K562 (cell line): ENCODE results near the gene IRS2. TPM values are rescaled to one million over a fixed set of nuclear protein-coding genes. Genes with fewer than 3 reads are reported as not detected.
A peak's percentile ranks its signal among the peaks of the same experiment; 100 is the strongest.

Experiments used
- ARID3A ChIP-seq: IDR thresholded peaks from 2 replicates; pipeline ENCODE4 v1.6.1; 2012; ENCODE audit warnings: low read depth, low read length, improper control_type of control experiment, borderline replicate concordance
- BDP1 ChIP-seq: IDR thresholded peaks from 3 replicates; pipeline ENCODE4 v1.6.1; 2011; ENCODE audit not compliant: insufficient read length, insufficient read depth
- BHLHE40 ChIP-seq: IDR thresholded peaks from 2 replicates; pipeline ENCODE4 v1.6.1; 2011; ENCODE audit warnings: low read length, improper control_type of control experiment
- CBX3 ChIP-seq, 2 experiments: IDR thresholded peaks; 1 replicate in 1 of 2; 2 replicates in 1 of 2; pipeline ENCODE4 v1.6.1; 2012; ENCODE audit warnings: inconsistent platforms in 2 of 2, low read length in 2 of 2, borderline replicate concordance in 1 of 2, control low read depth in 1 of 2
- CHAMP1 ChIP-seq: fragments of 450-650 bp; IDR thresholded peaks from 2 replicates; pipeline ENCODE4 v1.6.1; 2016; ENCODE audit warnings: mild to moderate bottlenecking
- DPF2 ChIP-seq: fragments of 450-650 bp; IDR thresholded peaks from 2 replicates; pipeline ENCODE4 v1.6.1; 2016
- ETV5 ChIP-seq: sonication (generic); formaldehyde crosslinking; IDR thresholded peaks from 2 replicates; pipeline ENCODE4 v1.4.0; 2020; ENCODE audit warnings: low read depth, mild to moderate bottlenecking, missing genetic modification reagents
- FOS ChIP-seq: IDR thresholded peaks from 3 replicates; pipeline ENCODE4 v1.6.1; 2011; ENCODE audit not compliant: insufficient read length; ENCODE audit errors: extremely low read depth
- FOXO4 ChIP-seq: fragments of 450-650 bp; formaldehyde crosslinking; IDR thresholded peaks from 2 replicates; pipeline ENCODE4 v1.4.0; 2020; ENCODE audit warnings: mild to moderate bottlenecking, moderate library complexity
- HDAC1 ChIP-seq, 2 experiments: fragments of 450-650 bp; IDR thresholded peaks; 2 replicates each; pipeline ENCODE4 v1.6.1; 2016 to 2017; ENCODE audit warnings: inconsistent platforms in 1 of 2, mild to moderate bottlenecking in 1 of 2, moderate library complexity in 1 of 2
- HDAC8 ChIP-seq: fragments of 450-650 bp; IDR thresholded peaks from 2 replicates; pipeline ENCODE4 v1.6.1; 2016; ENCODE audit warnings: mild to moderate bottlenecking, missing genetic modification characterization, moderate library complexity, missing compliant biosample characterization
- HOXB6 ChIP-seq: fragments of 250-450 bp; sonication (Bioruptor Pico); IDR thresholded peaks from 2 replicates; pipeline ENCODE4 v1.5.1; 2022; ENCODE audit warnings: mild to moderate bottlenecking, borderline replicate concordance
- NBN ChIP-seq: fragments of 450-650 bp; IDR thresholded peaks from 2 replicates; pipeline ENCODE4 v1.6.1; 2016; ENCODE audit warnings: low read depth, mild to moderate bottlenecking
- POLR2AphosphoS2 ChIP-seq: IDR thresholded peaks from 2 replicates; pipeline ENCODE4 v1.6.1; 2012; ENCODE audit warnings: low read length, improper control_type of control experiment
- PURB ChIP-seq: sonication (generic); formaldehyde crosslinking; IDR thresholded peaks from 2 replicates; pipeline ENCODE4 v1.9.0; 2021; ENCODE audit warnings: low read depth, mild to moderate bottlenecking, missing genetic modification reagents
- SETDB1 ChIP-seq: IDR thresholded peaks from one replicate; pipeline ENCODE4 v1.6.1; 2012; ENCODE audit warnings: low read length, control low read depth, inconsistent platforms
- SMAD2 ChIP-seq: fragments of 150-350 bp; IDR thresholded peaks from 2 replicates; pipeline ENCODE4 v1.6.1; 2014; ENCODE audit warnings: low read depth, mild to moderate bottlenecking, low read length
- ZNF146 ChIP-seq: IDR thresholded peaks from one replicate; pipeline ENCODE4 v1.6.1; 2018; ENCODE audit warnings: missing compliant biosample characterization; ENCODE audit not compliant: unreplicated experiment
- ZNF589 ChIP-seq: fragments of 200-800 bp; sonication (Bioruptor generic); IDR thresholded peaks from 2 replicates; pipeline ENCODE4 v1.6.1; 2016; ENCODE audit warnings: low read depth, missing genetic modification characterization, missing compliant biosample characterization
- ZNF764 ChIP-seq: fragments of 250-450 bp; sonication (Bioruptor Pico); IDR thresholded peaks from 2 replicates; pipeline ENCODE4 v1.4.0; 2020; ENCODE audit warnings: low read depth, mild to moderate bottlenecking, moderate library complexity
- ZSCAN32 ChIP-seq: fragments of 450-650 bp; formaldehyde crosslinking; IDR thresholded peaks from 2 replicates; pipeline ENCODE4 v1.4.0; 2020; ENCODE audit warnings: mild to moderate bottlenecking, moderate library complexity
- polyA plus RNA-seq, 8 experiments: library from polyadenylated mRNA; depleted of rRNA in 4 of 8; stranded (reverse) in 5 of 8; unstranded in 3 of 8; fragments of >200 nt; fragmentation: Nextera tagmentation in 2 of 8; fragmentation: Illumina TruSeq in 1 of 8; extraction: Ambion mirVana in 2 of 8; extraction: Trizol in 1 of 8; gene quantifications; 2 replicates each; pipeline versions ENCODE4 v1.2.1 to v1.2.3, GENCODE V29; 2011 to 2014; ENCODE audit warnings: inconsistent platforms in 1 of 8, missing spikeins in 1 of 8
- total RNA-seq, 7 experiments: library from RNA; depleted of rRNA in 6 of 7; stranded (reverse); fragments of >200 nt in 6 of 7; fragmentation: Illumina TruSeq in 2 of 7; extraction: Trizol in 2 of 7; gene quantifications; 2 replicates each; pipeline versions ENCODE4 v1.2.1 to v1.2.3, GENCODE V29; 2011 to 2021; ENCODE audit warnings: low replicate concordance in 1 of 7

IRS2 gene
- total and polyA plus RNA-seq, 9 of the 15 experiments (the other 6 are each of a cell fraction or from before 2014, with no cell fraction given), result 0.36 to 4.6 (median 0.63) TPM

GRCh38 chr13:109745702-109746101, 40.7 kb downstream of the IRS2 start (continued):
- TF ChIP-seq HOXB6 (CRISPR knock-in tag) (no peak), FOS (no peak), ZNF589 (CRISPR knock-in tag) (no peak), BHLHE40 (peak; percentile 54), ETV5 (CRISPR knock-in tag) (no peak), FOXO4 (CRISPR knock-in tag) (no peak), PURB (CRISPR knock-in tag) (no peak), DPF2 (peak; percentile 27; the same call in 1 of the 2 replicates), HDAC1 (IDR thresholded peaks at IDR 0.05) (no peak), POLR2AphosphoS2 (no peak), ZNF764 (CRISPR knock-in tag) (no peak), CBX3 (IDR thresholded peaks at IDR 0.05; ENCODE audit: borderline replicate concordance in 1 of 2, low read length in 2 of 2) (no peak), CHAMP1 (no peak), SETDB1 (no peak), BDP1 (no peak), ARID3A (no peak), SMAD2 (no peak), HDAC8 (tag) (no peak), ZSCAN32 (no peak), NBN (no peak), ZNF146 (no peak)
